Ishikawa (cell line): Measurements from ENCODE around the gene CAMK4.

ENCODE experiments used
- EP300 ChIP-seq: IDR thresholded peaks from 2 replicates; pipeline ENCODE4 v1.6.1; 2012; ENCODE audit warnings: borderline replicate concordance
- MAX ChIP-seq: IDR thresholded peaks from 2 replicates; pipeline ENCODE4 v1.6.1; 2012
- TAF1 ChIP-seq: IDR thresholded peaks from 2 replicates; pipeline ENCODE4 v1.6.1; 2012; ENCODE audit warnings: low read depth, mild to moderate bottlenecking
- ZBTB7A ChIP-seq: IDR thresholded peaks from 2 replicates; pipeline ENCODE4 v1.6.1; 2012; ENCODE audit warnings: low read depth

DNA sequence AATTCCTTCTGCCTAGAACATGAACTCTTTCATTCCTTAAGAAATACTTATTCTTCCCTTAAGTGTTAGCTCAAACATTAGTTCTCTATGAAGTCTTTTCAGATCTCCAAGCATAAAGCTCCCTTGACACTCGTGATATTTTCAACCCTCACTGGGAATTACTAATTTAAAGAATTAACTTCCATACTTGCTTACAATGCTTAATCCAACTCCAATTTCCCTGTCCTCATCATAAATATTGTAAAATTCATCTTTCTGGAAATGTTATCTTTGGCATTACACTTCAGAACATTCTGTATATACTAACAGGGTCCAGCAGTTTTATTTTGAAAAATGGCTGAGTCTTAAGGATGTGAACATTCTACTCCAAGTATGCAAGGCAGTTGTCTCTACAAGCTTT lies 280.9 kb downstream of the CAMK4 start:
- no peak for TF ChIP-seq EP300
- TF ChIP-seq ZBTB7A = no peak
- TF ChIP-seq MAX = no peak
- no peak for TF ChIP-seq TAF1
